GM18498 (cell line): ENCODE measurements around the gene CD48.
"Not testable (repeated sequence)": the region's sequence is repeated elsewhere in the genome, so short reads cannot be mapped to it uniquely, and the experiment has no call there.

ENCODE experiments used
- ATAC-seq: cut with Tn5 transposase; IDR thresholded peaks from one replicate; pipeline ENCODE4 v1.9.1; 2021; ENCODE audit warnings: mild to moderate bottlenecking, moderate library complexity; ENCODE audit not compliant: unreplicated experiment

The CD48 gene

DNA sequence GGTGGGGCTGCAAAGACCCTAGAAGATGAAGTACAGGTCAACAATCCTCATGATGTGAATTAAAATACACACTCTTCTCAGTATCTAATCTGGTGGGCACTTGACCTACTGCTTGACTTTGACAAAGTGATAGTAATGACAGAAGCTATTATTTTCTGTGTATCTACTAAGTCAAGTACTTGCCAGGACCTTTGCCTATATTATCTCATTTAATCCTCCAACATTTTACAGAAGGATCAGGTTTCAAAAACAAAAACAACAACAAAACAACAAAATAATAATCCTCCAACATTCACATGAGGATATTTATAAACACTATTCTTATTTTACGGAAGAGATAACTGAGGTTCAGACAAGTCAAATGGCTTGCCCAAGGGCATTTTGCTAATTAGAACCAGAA is 4.4 kb upstream of the CD48 start:
- ATAC-seq, result no peak

DNA sequence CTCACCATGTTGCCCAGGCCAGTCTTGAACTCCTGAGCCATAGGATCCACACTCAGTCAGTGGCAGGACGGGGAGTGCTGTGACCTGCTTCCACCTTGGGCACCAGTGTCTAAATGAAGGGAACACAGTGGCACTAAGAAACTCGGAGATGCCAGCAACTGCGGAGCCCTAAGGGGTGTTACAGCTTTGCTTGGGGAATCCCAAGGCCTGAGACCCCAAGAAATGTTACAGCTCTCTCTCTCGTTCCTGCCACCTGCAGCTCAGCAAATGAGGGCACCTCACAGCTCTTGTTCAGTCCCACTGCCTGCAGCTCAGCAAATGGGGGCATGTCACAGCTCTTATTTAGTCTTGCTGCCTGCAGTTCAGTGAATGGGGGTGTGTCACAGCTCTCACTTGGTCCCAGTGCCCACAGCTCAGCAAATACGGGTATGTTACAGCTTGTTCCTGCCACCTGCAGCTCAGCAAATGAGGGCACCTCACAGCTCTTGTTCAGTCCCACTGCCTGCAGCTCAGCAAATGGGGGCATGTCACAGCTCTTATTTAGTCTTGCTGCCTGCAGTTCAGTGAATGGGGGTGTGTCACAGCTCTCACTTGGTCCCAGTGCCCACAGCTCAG is 2.5 kb upstream of the CD48 start:
- ATAC-seq, result not testable (repeated sequence)

DNA sequence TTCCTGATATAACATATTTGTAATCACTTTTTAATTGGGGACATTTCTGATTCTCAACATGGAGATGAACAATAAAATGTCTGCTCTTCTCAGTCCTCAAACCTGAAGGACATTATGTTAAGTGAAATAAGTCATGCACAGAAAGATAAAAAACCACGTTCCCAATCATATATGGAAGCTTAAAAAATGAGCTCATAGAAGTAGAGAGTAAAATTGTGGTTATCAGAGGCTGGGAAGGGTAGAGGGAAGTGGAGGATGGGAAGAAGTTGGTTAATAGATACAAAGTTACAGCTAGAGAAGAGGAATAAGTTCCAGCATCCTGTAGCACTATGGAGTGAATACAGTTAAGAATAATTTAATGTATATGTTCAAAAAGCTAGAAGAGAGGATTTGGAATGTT is 1.5 kb upstream of the CD48 start:
- no peak for ATAC-seq

DNA sequence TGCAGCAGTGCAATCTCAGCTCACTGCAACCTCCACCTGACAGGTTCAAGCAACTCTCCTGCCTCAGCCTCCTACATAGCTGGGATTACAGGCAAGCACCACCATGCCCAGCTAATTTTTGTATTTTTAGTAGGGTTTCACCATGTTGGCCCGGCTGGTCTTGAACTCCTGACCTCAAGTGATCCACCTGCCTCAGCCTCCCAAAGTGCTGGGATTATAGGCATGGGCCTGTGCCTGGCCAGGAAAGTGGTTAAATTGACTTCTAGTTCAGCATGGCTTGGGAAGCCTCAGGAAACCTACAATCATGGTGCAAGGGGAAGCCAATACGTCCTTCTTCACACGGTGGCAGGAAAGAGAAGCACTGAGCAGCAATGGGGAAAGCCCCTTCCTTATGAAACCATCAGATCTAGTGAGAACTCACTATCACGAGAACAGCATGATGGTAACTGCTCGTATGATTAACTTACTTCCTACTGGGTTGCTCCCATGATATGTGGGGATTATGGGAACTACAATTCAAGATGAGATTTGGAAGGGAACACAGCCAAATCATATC is 981 bp upstream of the CD48 start:
- peak; percentile 43 for ATAC-seq

DNA sequence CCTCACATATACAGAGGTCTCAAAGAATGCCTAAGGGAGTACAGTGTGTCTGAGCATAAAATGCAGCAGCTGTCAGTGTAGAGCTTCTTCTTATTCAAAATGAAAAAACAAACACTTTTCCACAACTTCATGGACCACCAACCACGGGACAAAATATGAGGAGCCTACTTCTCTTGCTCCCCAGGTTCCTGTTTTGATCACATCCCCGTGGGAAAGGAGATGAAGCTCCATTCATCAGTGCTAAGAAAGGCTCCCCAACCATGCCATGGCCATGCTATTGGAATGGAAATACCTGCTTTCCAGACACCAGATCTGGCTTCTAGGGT is 383 bp downstream of the CD48 start:
- ATAC-seq, result no peak

DNA sequence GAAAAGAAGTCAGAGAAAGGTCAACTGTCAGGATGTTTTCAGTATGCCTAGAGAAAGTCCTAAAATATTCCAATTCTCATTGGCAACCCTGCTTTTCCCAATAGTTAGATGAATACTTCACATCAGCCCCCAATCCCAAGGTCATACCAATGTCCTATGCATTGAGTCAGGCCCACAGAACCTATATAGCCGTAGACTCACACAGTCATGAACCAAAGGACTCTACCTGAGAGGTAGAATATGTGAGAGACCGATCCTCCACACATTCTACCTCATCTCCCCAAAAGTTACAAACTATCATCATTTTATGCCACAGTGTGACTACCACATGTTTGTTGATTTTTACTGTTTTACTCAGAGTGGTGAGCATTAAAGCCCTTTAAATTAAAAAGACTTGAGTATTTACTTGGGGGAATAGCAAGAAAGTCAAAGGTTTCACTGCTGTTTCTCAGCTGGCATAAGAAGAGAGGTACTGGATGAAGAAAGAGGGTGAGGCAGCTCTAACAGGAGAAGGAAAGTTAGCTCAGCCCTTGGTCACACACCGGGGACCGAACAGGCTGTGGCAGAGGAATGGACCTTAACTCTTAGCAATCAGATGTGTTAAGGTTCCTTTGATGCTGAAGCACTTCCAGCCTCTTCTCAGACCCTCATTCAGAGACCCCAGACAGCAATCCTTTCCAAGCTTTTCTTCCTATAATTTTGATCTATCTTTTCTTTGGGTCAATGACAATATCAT is 937 bp downstream of the CD48 start:
- no peak for ATAC-seq

DNA sequence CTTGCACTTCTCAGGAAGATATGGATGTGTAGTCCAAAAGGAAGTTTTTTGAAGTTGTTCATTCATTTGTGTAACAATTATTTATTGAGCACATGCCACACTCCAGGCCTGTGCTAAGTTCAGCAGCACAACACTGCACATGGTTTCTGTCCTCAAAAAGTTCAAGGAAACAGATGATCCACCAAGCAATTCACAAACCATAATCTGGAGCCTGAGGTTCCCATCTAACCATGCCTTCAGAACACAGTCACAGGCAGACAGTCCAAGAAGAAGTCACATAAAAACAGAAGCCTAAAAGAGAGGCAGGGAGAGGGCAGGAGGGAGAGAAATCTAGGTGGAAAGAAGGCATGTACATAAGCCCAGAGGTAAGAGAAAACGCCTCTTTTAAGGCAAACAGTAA is 1.9 kb downstream of the CD48 start:
- no peak for ATAC-seq

DNA sequence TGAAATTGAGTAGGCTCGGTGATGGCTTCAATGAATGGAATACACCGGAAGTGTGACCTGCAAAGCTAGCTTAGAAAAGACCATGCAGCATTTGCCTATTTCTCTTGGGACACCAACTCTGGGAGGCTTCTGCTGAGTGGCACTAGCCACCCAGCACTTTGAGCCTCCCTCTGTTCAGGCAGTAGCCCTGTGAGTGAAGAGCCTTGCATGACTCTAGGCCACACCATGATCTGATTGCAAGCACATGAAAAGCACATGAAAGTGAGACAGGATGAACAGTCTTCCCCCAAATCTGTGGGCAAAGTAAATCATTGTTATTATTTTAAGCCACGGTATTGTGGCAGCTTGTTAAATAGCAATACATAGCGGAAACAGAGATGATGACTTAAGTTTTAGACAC is 2.8 kb downstream of the CD48 start:
- ATAC-seq, result peak; percentile 35

DNA sequence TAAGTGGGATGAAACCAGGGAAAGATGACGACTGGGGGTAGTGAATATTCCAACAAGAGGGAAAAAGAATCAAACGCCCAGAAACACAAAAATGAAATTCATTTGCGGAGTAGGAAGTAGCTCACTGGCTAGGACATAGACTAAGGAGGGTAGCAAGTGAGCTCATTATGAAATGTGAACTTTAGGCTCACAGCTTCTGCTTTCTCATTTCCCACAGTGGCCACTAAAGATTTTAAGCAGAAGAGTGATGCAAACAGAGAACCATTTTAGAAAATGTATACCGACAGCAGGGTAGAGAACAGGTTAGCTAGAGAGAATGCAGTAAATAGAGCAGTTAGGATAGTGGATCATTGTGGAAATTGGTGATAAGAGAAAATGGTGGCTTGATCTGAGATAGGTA is 3.5 kb downstream of the CD48 start:
- no peak for ATAC-seq

DNA sequence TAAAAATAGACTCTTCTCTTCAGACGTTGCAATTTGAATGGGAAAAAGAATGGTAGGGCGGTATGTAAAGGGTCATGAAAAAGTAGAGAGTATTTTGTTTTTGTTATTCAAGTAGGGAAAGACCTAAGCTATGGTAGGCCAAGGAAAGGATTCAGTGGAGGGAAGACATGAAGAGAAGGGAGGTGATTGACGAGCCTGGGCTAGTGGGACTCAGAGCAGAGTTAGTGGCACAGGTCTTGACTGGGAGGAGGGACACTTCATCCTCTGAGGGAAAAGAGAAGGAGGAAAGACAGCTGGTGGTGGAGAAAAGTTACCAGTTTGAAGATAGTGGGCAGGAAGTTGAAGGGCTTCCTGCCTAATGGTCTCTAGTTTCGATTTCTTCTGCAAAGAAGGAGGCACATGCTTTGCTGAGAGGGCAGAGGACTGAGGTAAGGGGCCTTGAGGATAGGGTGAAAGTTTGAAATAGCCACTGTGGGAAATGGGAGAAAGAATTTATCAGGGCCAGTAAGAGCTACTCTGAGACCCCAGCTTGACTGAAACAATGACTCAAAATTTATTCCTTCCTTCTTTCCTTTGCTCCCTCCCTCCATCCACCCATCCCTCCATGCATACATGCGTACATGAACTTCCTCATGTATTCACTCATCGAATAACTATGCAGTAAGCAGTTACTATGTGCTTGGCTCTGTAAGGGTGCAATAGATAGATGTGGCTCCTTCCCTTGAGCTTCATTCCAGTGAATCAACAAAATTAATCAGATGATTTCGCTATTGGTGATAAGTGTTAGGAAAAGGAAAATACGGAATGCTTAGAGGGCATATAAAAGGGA is 4.2 kb downstream of the CD48 start:
- ATAC-seq, result no peak

DNA sequence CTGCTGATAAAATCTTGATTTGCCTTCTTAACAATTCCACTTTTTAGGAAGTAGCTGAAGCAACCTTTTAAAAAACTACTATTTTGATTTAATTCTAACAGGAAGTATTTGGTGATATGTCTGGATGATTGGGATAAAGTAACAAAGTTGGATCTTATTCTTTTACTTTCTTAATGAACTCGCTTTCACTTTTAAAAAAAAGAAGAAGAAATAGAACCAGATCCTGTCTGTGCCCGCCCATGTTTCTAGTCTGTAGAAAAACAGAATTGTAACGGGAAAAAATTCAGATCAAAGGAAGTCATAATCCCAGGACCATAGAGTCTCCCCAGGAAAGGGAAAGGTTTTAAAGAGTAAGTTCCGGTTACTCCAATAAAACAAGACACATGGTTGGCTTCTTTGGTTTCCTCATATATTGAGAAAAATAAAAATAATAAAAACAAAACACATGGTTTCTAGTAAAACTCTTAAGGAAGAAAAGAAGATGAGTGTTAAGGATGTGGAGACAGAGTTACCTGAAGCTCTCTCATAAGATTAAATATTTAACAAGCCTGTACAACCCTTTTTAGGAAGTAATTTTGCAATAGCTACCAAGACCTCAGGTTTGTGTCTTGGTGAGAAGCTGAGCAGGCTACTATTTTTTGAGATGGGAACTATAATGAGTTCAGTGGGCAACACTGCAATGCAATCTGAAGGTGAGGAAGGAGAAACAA is 4.9 kb downstream of the CD48 start:
- no peak for ATAC-seq

DNA sequence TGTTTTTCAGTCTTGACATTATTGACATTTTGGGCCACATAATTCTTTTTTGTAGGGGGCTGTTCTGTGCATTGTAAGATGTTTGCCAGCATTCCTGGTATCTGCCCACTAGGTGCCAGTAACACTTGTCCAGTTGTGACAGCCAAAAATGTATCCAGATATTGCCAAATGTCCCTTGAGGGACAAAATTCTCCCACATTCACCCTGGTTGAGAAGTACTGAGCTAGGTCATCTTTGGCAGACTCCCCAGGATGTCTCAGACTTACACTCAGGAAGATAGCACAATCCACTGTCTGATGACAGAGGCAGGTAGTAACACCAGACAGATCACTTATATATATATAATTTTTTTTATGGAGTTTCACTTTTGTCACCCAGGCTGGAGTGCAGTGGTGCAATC is 5.9 kb downstream of the CD48 start:
- ATAC-seq, result no peak

DNA sequence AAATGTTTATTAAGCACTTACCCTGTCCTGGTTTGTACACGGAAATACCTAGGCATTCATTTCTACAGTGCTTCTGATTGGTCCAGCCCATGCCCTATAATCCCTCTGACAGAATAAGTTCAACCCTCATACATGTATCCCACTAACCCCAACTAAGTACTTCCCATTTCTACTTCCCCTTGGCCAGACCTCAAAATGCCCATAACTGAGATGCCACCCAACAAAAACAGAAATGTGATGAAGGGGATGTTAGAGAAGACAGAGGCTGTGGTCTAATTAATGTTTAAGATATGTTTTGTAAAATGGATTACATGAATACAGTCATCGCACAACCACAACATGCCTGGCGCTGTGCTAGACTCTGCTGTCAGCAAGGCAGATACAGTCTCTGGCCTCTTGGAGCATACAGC is 6.4 kb downstream of the CD48 start:
- not testable (repeated sequence) for ATAC-seq

DNA sequence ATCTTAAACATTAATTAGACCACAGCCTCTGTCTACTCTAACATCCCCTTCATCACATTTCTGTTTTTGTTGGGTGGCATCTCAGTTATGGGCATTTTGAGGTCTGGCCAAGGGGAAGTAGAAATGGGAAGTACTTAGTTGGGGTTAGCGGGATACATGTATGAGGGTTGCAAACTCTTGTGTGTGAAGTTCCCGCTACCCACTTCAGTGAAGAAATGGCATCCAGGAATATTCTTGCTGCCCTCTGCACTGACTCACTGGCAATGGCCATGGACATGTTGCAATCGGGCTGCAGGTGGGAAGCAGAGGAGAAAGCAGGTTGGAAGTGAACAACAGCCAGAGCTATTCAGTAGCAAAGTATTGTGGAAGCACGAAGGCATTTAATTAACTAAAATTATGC is 7.4 kb downstream of the CD48 start:
- ATAC-seq, result no peak

DNA sequence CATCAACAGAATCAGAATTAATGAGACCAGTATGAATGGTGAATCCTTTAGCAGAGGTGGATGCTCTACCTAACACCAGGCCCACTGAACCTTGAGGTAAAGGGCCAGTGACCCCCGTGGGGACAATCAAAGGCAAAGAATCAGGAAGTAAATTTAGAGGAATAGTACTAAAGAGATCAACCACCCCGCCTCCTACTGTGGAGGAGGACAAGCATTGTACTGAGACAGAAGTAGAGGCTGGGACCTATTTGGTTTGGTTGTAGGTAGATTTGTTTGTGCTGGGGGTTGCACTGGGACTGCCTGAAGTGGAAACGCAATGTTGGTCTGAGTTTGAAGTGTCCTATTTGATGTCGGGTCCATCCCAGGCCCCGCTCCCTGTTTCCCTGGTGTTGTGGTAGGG is 9.5 kb downstream of the CD48 start:
- ATAC-seq, result no peak

DNA sequence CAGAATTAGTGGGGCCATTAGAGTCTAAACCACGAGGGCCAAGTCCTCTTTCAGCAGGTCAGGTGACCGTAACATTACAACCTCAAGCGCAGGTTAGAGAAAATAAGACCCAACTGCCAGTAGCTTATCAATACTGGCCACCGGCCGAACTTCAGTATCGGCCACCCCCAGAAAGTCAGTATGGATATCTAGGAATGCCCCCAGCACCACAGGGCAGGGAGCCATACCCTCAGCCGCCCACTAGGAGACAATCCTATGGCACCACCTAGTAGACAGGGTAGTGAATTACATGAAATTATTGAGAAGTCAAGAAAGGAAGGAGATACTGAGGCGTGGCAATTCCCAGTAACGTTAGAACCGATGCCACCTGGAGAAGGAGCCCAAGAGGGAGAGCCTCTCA is 19.2 kb downstream of the CD48 start:
- not testable (repeated sequence) for ATAC-seq

DNA sequence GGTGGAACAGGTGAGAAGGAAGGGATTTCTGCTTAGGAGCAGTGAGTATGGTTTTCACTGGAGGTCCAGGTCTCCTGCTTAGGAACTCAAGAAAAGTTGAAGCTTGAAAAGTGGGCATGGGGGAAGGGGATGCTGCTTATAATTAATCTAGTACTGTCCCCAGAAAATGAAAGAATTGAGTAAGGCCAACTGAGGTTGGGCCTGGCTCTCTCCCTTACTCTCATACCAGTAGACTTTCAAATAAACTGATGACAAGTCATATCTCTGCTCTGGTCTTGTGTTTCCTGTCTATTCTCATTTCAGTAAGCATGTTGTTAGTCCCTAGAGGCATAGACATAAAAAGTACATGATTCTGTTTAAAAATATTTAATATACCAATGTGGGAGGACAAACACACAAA is 26.4 kb downstream of the CD48 start:
- ATAC-seq, result no peak

DNA sequence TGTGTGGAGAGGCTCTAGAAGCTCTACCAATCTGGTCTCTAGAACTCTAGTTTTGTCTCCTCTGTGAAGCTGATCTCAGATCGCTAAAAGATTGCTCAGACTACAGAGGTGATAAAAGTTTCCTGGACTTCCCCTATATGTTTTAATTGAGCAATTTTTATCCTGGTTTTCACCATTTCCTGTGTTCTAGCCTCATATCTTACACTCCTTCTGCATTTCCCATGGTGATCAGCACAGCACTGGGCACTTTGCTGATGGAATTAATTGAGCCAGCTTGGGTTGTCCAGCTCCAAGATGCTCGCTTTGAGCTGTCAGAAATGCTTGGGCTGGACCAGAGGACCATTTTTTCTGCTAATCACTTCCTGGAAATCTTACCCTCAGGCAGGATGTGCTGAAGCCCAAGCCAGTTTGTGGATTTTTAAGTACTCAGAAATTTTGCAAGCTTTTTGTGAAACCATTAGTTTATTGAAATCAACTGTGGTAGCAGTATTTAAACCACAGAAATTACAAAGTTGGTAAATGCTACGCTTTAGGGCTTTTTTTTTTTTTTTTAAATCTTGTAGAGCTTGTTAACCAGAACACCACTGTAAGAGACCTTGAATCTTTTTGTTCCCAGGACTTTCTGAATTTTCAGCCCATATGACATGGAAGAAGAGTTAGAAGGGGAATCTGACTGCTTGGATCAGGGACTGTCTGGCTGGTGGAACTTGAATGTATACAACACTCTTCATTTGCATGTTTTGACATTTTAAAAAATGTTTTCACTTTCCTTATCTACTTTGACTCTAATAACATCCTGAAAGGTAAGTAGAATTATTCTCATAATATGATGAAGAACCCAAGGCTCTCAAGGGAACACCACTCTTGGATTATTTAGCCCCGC is 28.4 kb downstream of the CD48 start:
- peak; percentile 42 for ATAC-seq

DNA sequence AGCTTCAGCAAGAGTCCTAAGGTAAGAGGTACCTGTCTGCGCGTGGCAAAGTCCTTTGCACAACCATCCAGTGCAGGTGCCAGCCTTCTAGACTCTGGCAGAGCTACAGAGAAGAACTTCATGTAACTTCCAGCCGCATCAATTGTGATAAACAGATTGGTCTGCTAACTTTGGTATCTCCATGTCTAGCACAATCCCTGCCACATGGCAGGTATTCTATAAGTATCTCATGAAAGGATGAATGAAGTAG is 29.8 kb downstream of the CD48 start:
- no peak for ATAC-seq

DNA sequence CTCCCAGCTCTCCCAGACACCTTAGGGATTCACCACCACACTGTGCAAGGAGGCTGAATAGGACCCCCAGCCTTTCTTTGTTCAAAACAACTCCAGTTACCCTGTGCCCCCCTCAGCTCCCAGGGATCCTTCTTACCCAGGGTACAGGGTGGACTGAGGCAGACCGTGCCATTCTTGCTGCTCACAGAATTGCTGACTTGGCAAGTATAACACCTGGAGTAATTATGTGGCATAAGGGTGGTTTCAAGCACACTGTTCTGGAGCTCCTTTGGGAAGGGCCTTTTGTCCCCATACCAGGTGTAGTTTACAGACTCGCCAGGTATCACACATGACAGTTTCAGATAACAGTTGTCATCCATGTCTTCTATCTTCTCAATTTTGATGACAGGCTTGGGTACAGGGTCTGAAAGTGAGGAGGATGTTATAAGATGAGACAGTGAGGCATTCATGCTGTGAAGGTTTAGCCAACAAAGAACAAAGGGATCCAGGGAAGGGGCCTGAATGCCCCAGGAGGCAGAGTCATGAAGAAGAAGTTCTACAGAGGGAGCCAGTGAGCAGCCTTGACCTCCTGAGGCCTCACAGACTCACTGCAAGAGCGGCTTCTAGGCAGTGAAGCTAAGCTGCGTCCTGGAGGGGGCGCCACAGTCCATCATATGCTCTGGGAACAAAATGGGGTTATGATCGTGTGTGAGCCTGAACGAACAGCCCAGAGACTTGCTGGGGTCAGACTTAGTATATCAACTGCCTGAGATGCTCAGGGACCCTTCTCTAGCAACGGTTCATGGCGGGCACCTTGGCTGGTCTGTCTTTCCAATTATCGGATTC is 30.3 kb downstream of the CD48 start:
- no peak for ATAC-seq
